ENCODE results near the gene SERBP1.

Gene SERBP1

GRCh38 chr1:67394548-67394947 lies 35.7 kb downstream of the SERBP1 start:
- ATAC-seq, result no peak
- TF ChIP-seq, protein P1, sequence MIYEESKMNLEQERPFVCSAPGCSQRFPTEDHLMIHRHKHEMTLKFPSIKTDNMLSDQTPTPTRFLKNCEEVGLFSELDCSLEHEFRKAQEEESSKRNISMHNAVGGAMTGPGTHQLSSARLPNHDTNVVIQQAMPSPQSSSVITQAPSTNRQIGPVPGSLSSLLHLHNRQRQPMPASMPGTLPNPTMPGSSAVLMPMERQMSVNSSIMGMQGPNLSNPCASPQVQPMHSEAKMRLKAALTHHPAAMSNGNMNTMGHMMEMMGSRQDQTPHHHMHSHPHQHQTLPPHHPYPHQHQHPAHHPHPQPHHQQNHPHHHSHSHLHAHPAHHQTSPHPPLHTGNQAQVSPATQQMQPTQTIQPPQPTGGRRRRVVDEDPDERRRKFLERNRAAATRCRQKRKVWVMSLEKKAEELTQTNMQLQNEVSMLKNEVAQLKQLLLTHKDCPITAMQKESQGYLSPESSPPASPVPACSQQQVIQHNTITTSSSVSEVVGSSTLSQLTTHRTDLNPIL (CRISPR knock-in tag; IDR thresholded peaks at IDR 0.05; ENCODE audit: low read depth), result no peak
- TF ChIP-seq GLIS3 (CRISPR knock-in tag; IDR thresholded peaks at IDR 0.05) (no peak), ZC3H10 (CRISPR knock-in tag; IDR thresholded peaks at IDR 0.05) (no peak), ISL1 (CRISPR knock-in tag; IDR thresholded peaks at IDR 0.05) (no peak), TOX (CRISPR knock-in tag; IDR thresholded peaks at IDR 0.05; ENCODE audit: borderline replicate concordance) (no peak), ARNTL (CRISPR knock-in tag; IDR thresholded peaks at IDR 0.05; ENCODE audit: borderline replicate concordance, low read depth) (no peak), BACH2 (CRISPR knock-in tag; IDR thresholded peaks at IDR 0.05; ENCODE audit: borderline replicate concordance) (no peak), CSDC2 (CRISPR knock-in tag; IDR thresholded peaks at IDR 0.05) (no peak), ESRRG (CRISPR knock-in tag; IDR thresholded peaks at IDR 0.05) (no peak), SNAI2 (CRISPR knock-in tag; IDR thresholded peaks at IDR 0.05) (no peak), TCF4 (CRISPR knock-in tag; IDR thresholded peaks at IDR 0.05; ENCODE audit: borderline replicate concordance) (no peak), ZNF565 (CRISPR knock-in tag; conservative IDR thresholded peaks at IDR 0.05; ENCODE audit: low read depth) (no peak), ZNF70 (CRISPR knock-in tag; IDR thresholded peaks at IDR 0.05) (no peak)
- TF ChIP-seq, protein P2, sequence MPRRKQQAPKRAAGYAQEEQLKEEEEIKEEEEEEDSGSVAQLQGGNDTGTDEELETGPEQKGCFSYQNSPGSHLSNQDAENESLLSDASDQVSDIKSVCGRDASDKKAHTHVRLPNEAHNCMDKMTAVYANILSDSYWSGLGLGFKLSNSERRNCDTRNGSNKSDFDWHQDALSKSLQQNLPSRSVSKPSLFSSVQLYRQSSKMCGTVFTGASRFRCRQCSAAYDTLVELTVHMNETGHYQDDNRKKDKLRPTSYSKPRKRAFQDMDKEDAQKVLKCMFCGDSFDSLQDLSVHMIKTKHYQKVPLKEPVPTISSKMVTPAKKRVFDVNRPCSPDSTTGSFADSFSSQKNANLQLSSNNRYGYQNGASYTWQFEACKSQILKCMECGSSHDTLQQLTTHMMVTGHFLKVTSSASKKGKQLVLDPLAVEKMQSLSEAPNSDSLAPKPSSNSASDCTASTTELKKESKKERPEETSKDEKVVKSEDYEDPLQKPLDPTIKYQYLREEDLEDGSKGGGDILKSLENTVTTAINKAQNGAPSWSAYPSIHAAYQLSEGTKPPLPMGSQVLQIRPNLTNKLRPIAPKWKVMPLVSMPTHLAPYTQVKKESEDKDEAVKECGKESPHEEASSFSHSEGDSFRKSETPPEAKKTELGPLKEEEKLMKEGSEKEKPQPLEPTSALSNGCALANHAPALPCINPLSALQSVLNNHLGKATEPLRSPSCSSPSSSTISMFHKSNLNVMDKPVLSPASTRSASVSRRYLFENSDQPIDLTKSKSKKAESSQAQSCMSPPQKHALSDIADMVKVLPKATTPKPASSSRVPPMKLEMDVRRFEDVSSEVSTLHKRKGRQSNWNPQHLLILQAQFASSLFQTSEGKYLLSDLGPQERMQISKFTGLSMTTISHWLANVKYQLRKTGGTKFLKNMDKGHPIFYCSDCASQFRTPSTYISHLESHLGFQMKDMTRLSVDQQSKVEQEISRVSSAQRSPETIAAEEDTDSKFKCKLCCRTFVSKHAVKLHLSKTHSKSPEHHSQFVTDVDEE (CRISPR knock-in tag; IDR thresholded peaks at IDR 0.05), result no peak

DNA sequence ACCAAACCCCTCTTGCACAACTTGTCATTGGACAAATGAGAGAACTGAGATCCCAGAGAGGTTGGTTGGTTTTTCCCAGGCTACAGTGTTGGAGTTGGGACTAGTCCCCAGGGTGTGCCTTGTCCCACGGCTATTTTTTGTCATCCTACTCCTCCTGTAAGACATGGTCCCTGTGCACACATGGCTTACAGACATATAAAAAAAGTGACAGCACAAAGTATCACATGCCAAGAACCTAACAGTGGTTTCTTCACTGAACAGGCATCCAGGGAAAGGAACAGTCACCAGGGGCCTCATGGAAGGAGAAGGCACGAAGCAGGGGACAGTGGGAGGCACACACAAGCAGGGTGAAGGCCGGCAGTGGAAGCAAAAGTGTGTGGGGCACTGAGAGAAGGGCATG lies 36.5 kb downstream of the SERBP1 start:
- no peak for ATAC-seq
- TF ChIP-seq ISL1 (CRISPR knock-in tag; IDR thresholded peaks at IDR 0.05) (no peak), ESRRG (CRISPR knock-in tag; IDR thresholded peaks at IDR 0.05) (no peak), ZNF8 (CRISPR knock-in tag; IDR thresholded peaks at IDR 0.05) (no peak), GLIS3 (CRISPR knock-in tag; IDR thresholded peaks at IDR 0.05) (no peak), SNAI2 (CRISPR knock-in tag; IDR thresholded peaks at IDR 0.05) (no peak), ZNF70 (CRISPR knock-in tag; IDR thresholded peaks at IDR 0.05) (no peak), TCF4 (CRISPR knock-in tag; IDR thresholded peaks at IDR 0.05; ENCODE audit: borderline replicate concordance) (no peak), RARB (CRISPR knock-in tag; IDR thresholded peaks at IDR 0.05) (no peak)
- TF ChIP-seq, protein P3, sequence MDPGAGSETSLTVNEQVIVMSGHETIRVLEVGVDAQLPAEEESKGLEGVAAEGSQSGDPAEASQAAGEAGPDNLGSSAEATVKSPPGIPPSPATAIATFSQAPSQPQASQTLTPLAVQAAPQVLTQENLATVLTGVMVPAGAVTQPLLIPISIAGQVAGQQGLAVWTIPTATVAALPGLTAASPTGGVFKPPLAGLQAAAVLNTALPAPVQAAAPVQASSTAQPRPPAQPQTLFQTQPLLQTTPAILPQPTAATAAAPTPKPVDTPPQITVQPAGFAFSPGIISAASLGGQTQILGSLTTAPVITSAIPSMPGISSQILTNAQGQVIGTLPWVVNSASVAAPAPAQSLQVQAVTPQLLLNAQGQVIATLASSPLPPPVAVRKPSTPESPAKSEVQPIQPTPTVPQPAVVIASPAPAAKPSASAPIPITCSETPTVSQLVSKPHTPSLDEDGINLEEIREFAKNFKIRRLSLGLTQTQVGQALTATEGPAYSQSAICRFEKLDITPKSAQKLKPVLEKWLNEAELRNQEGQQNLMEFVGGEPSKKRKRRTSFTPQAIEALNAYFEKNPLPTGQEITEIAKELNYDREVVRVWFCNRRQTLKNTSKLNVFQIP (CRISPR knock-in tag; IDR thresholded peaks at IDR 0.05; ENCODE audit: borderline replicate concordance, low read depth), result no peak
- TF ChIP-seq, protein P2 (CRISPR knock-in tag; IDR thresholded peaks at IDR 0.05), result no peak
- TF ChIP-seq, protein P4, sequence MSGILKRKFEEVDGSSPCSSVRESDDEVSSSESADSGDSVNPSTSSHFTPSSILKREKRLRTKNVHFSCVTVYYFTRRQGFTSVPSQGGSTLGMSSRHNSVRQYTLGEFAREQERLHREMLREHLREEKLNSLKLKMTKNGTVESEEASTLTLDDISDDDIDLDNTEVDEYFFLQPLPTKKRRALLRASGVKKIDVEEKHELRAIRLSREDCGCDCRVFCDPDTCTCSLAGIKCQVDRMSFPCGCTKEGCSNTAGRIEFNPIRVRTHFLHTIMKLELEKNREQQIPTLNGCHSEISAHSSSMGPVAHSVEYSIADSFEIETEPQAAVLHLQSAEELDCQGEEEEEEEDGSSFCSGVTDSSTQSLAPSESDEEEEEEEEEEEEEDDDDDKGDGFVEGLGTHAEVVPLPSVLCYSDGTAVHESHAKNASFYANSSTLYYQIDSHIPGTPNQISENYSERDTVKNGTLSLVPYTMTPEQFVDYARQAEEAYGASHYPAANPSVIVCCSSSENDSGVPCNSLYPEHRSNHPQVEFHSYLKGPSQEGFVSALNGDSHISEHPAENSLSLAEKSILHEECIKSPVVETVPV (CRISPR knock-in tag; IDR thresholded peaks at IDR 0.05), result no peak
- TF ChIP-seq, protein P1 (CRISPR knock-in tag; IDR thresholded peaks at IDR 0.05; ENCODE audit: low read depth), result no peak
